Endothelial cell of umbilical vein (primary cell): ENCODE data around the gene PTPN5.

Experiments used
- FOS ChIP-seq: IDR thresholded peaks from 2 replicates; pipeline ENCODE4 v1.6.1; 2011; ENCODE audit warnings: mild to moderate bottlenecking, low read length, moderate library complexity, borderline replicate concordance; ENCODE audit not compliant: insufficient read depth
- TF ChIP-seq, protein P1 (sequence below), 2 donors: IDR thresholded peaks; 1 replicate in 1 of 2; 2 replicates in 1 of 2; pipeline ENCODE4 v1.5.1; 2011; ENCODE audit warnings: low read length in 2 of 2, mild to moderate bottlenecking in 2 of 2, moderate library complexity in 2 of 2, control low read depth in 1 of 2, inconsistent platforms in 1 of 2, low read depth in 1 of 2; ENCODE audit not compliant: insufficient read depth in 1 of 2; ENCODE audit errors: extremely low read depth in 1 of 2

DNA sequence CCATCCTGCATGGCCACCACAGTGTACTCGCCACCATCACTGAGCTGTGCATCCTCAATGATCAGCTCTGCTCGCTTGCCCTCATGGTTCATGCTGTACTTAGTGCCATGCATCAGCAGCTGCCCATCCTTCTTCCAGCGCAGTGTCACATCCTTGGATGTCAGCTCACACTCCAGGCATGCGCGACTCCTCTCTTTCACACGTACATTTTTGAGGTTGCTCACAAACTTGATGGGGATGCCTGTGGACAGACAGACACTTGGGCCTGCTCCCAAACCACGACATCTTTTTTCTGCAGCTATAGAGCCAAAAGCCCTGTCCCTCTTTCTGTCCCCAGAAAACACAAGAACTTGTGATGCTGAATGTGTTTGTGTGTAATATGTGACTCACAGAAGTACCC is 76.1 kb downstream of the PTPN5 start:
- TF ChIP-seq, protein P1, sequence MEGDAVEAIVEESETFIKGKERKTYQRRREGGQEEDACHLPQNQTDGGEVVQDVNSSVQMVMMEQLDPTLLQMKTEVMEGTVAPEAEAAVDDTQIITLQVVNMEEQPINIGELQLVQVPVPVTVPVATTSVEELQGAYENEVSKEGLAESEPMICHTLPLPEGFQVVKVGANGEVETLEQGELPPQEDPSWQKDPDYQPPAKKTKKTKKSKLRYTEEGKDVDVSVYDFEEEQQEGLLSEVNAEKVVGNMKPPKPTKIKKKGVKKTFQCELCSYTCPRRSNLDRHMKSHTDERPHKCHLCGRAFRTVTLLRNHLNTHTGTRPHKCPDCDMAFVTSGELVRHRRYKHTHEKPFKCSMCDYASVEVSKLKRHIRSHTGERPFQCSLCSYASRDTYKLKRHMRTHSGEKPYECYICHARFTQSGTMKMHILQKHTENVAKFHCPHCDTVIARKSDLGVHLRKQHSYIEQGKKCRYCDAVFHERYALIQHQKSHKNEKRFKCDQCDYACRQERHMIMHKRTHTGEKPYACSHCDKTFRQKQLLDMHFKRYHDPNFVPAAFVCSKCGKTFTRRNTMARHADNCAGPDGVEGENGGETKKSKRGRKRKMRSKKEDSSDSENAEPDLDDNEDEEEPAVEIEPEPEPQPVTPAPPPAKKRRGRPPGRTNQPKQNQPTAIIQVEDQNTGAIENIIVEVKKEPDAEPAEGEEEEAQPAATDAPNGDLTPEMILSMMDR (IDR thresholded peaks at IDR 0.05; ENCODE audit: extremely low read depth in 1 of 2, insufficient read depth in 1 of 2, low read depth in 1 of 2, low read length in 2 of 2): no peak
- TF ChIP-seq FOS: no peak
